ENCODE data around the gene HMX2. TPM values are rescaled to one million over a fixed set of nuclear protein-coding genes. Genes with fewer than 3 reads are reported as not detected.

Gene HMX2
- total and polyA plus RNA-seq, 2 of the 8 experiments (the other 6 are each of a cell fraction or from before 2014, with no cell fraction given) = 2.0 to 2.7 TPM

GRCh38 chr10:123158682-123159081 is 10.7 kb downstream of the HMX2 start (continued):
- TF ChIP-seq SUZ12 (IDR thresholded peaks at IDR 0.05; ENCODE audit: low read length) = no peak
- TF ChIP-seq CBX5 (IDR thresholded peaks at IDR 0.05; ENCODE audit: low read depth, low read length) = no peak
- no peak for TF ChIP-seq MAFK (IDR thresholded peaks at IDR 0.05; ENCODE audit: low read depth, low read length)
- no peak for TF ChIP-seq BCL11A (IDR thresholded peaks at IDR 0.05; ENCODE audit: low read depth in 2 of 2, low read length in 2 of 2)
- TF ChIP-seq RFX5 (IDR thresholded peaks at IDR 0.05; ENCODE audit: borderline replicate concordance, low read depth, low read length) = no peak
- TF ChIP-seq SIRT6 (IDR thresholded peaks at IDR 0.05; ENCODE audit: low read length) = no peak
- no peak for TF ChIP-seq POLR2A (IDR thresholded peaks at IDR 0.05; ENCODE audit: control extremely low read depth in 1 of 2, low read depth in 2 of 2, low read length in 2 of 2)
